NB4 (cell line): ENCODE measurements around the gene CTIF.

ENCODE experiments used
- CTCF ChIP-seq: IDR thresholded peaks from one replicate; pipeline ENCODE4 v1.5.1; 2012; ENCODE audit warnings: low read depth, low read length
- MAX ChIP-seq: IDR thresholded peaks from 2 replicates; pipeline ENCODE4 v1.6.1; 2011; ENCODE audit warnings: low read depth, low read length
- MYC ChIP-seq: IDR thresholded peaks from 2 replicates; pipeline ENCODE4 v1.6.1; 2011; ENCODE audit warnings: low read depth, low read length
- POLR2A ChIP-seq: IDR thresholded peaks from 2 replicates; pipeline ENCODE4 v1.6.1; 2011; ENCODE audit warnings: mild to moderate bottlenecking; ENCODE audit not compliant: insufficient read length; ENCODE audit errors: extremely low read depth

GRCh38 chr18:48829443-48830149 lies 290.8 kb downstream of the CTIF start:
- no peak for TF ChIP-seq CTCF
- no peak for TF ChIP-seq POLR2A
- no peak for TF ChIP-seq MAX
- TF ChIP-seq MYC = no peak
